MM.1S (cell line): ENCODE results near the gene TNFAIP3.

Experiments used
- DNase-seq: peaks from one replicate; pipeline ENCODE4 v3.0.0-alpha.2; 2015
- H2AFZ ChIP-seq: fragments of 300-600 bp; sonication (generic); 2 replicates; pipeline ENCODE4 v1.6.0; 2016; ENCODE audit warnings: antibody characterized with exemption, low read length
- H3F3A ChIP-seq: fragments of 300-600 bp; sonication (generic); 2 replicates; pipeline ENCODE4 v1.6.1; 2016; ENCODE audit warnings: mild to moderate bottlenecking, antibody characterized with exemption, low read length, moderate library complexity, mixed read lengths; ENCODE audit not compliant: insufficient read depth
- H3K27ac ChIP-seq: fragments of 300-600 bp; sonication (generic); 2 replicates; pipeline ENCODE4 v1.5.1; 2016; ENCODE audit warnings: mild to moderate bottlenecking, low read length
- H3K27me3 ChIP-seq: fragments of 300-600 bp; sonication (generic); replicated peaks from 2 replicates; pipeline ENCODE4 v1.6.0; 2016; ENCODE audit warnings: low read length; ENCODE audit not compliant: insufficient read depth
- H3K36me3 ChIP-seq: fragments of 300-600 bp; sonication (generic); replicated peaks from 2 replicates; pipeline ENCODE4 v1.6.1; 2016; ENCODE audit warnings: mild to moderate bottlenecking, low read length, mixed read lengths; ENCODE audit not compliant: insufficient read depth
- H3K4me1 ChIP-seq: fragments of 300-600 bp; sonication (generic); 2 replicates; pipeline ENCODE4 v1.6.1; 2016; ENCODE audit warnings: low read length, mixed read lengths
- H3K4me2 ChIP-seq: fragments of 300-600 bp; sonication (generic); 2 replicates; pipeline ENCODE4 v1.6.0; 2016; ENCODE audit warnings: low read depth, low read length
- H3K4me3 ChIP-seq: fragments of 300-600 bp; sonication (generic); 2 replicates; pipeline ENCODE4 v1.5.1; 2016; ENCODE audit warnings: low read length, mixed read lengths
- H3K79me2 ChIP-seq: fragments of 300-600 bp; sonication (generic); 2 replicates; pipeline ENCODE4 v1.6.1; 2016; ENCODE audit warnings: mixed run types, low read length, mixed read lengths
- H3K9ac ChIP-seq: fragments of 300-600 bp; sonication (generic); 2 replicates; pipeline ENCODE4 v1.6.1; 2016; ENCODE audit warnings: low read length, mixed read lengths
- H3K9me2 ChIP-seq: fragments of 300-600 bp; sonication (generic); replicated peaks from 2 replicates; pipeline ENCODE4 v1.6.1; 2016; ENCODE audit warnings: mild to moderate bottlenecking, low read length, mixed read lengths; ENCODE audit not compliant: insufficient read depth
- H3K9me3 ChIP-seq: fragments of 300-600 bp; sonication (generic); replicated peaks from 2 replicates; pipeline ENCODE4 v1.6.1; 2016; ENCODE audit warnings: mild to moderate bottlenecking, low read length, mixed read lengths; ENCODE audit not compliant: insufficient read depth
- H4K20me1 ChIP-seq: fragments of 300-600 bp; sonication (generic); 2 replicates; pipeline ENCODE4 v1.6.1; 2016; ENCODE audit warnings: mild to moderate bottlenecking, low read length, moderate library complexity, mixed read lengths; ENCODE audit not compliant: insufficient read depth
- CTCF ChIP-seq: fragments of 300-600 bp; sonication (generic); IDR thresholded peaks from 2 replicates; pipeline ENCODE4 v1.5.1; 2016; ENCODE audit warnings: antibody characterized with exemption, low read length, mixed read lengths
- EZH2 ChIP-seq: fragments of 300-600 bp; sonication (generic); optimal IDR thresholded peaks from 2 replicates; pipeline ENCODE3; 2017; ENCODE audit warnings: low read depth, mild to moderate bottlenecking, antibody characterized with exemption, low read length, mixed read lengths
- EZH2phosphoT487 ChIP-seq: fragments of 300-600 bp; sonication (generic); IDR thresholded peaks from 2 replicates; pipeline ENCODE4 v1.6.1; 2018; ENCODE audit warnings: antibody characterized with exemption, low read length

TNFAIP3 gene

DNA sequence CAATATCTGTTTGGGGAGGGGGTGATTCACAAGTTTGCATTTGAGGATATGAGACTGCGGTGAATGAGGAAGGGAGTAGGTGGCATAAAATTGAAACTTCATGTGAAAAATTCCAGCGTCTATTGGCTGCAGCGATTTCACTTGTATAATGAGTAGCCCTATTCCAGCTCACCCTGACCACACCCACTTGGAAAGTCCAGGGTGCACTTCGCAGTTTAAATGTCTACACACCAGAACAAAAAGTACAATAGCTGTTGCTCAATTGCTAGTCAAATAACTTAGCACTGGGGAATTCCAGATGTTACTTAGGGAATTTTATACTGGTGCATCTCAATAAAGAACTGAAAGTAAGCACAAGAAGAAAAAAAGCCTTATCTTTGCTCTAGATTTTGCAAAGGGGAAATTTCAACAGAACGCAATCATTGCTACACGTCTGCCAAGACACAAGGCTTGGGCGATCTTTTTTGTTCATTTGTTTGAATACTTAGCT lies 6.3 kb downstream of the TNFAIP3 start:
- H3K36me3 ChIP-seq: peaks cover 63% of the 10 kb centered on the region
- H4K20me1 ChIP-seq: peaks cover 24% of the 10 kb centered on the region

DNA sequence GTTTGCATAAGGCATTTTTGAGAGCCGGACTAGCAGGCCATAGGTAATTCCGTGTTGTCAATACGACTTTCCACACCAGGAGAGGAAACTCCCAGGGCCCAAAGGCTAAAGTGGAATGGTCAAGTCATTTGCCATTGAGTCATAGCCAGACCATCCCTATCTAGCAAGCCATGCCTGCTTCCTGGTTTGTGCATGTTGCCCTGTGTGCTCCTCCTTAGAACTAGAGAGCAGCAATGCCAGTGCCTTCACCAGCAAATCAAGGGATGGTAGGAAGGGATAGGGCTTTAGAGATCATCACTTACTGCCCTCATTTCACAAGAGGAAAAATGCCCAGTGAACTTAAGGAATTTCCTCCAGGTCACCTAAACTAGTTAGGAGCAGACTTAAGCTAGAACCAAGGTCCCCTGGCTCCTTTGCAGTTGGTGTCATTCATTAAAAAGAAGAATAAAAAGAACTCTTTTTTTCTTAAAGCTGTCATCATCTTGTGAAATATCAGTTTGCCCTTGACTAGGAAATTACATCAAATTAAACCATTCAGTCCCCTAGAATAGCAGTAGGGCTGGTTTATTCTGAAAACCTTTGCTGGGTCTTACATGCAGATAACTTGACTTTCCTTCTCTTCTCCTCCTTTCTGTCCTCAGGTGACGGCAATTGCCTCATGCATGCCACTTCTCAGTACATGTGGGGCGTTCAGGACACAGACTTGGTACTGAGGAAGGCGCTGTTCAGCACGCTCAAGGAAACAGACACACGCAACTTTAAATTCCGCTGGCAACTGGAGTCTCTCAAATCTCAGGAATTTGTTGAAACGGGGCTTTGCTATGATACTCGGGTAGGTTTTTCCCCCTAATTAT lies 7.4 kb downstream of the TNFAIP3 start:
- Histone ChIP-seq H3K79me2 (peaks cover 100% of the 10 kb centered on the region), H2AFZ (no peak overlapping the region), H3K9me2 (no peaks in the 10 kb centered on the region), H3F3A (peaks cover 96% of the 10 kb centered on the region), H3K4me2 (peak overlapping the region; percentile 84), H3K9ac (no peak overlapping the region), H4K20me1 (peaks cover 35% of the 10 kb centered on the region), H3K9me3 (no peaks in the 10 kb centered on the region), H3K4me1 (peaks cover 49% of the 10 kb centered on the region), H3K4me3 (peak overlapping the region; percentile 88), H3K27ac (peak overlapping the region; percentile 22; the same call in 1 of the 2 replicates), H3K36me3 (peaks cover 68% of the 10 kb centered on the region), H3K27me3 (no peaks in the 10 kb centered on the region)
- TF ChIP-seq EZH2 (no peak), CTCF (no peak), EZH2phosphoT487 (no peak)
- DNase-seq: no peak

More for the DNA sequence above, 6.3 kb downstream of the TNFAIP3 start:
- Histone ChIP-seq H3K4me2 (peak overlapping the region; percentile 84), H3K79me2 (peaks cover 100% of the 10 kb centered on the region), H3K27me3 (no peaks in the 10 kb centered on the region), H2AFZ (no peak overlapping the region), H3K9ac (peak overlapping the region; percentile 95; the same call in 1 of the 2 replicates), H3K4me1 (peaks cover 39% of the 10 kb centered on the region), H3K9me3 (no peaks in the 10 kb centered on the region), H3K27ac (peak overlapping the region; percentile 93; the same call in 1 of the 2 replicates), H3K4me3 (peak overlapping the region; percentile 88), H3K9me2 (no peaks in the 10 kb centered on the region), H3F3A (peaks cover 96% of the 10 kb centered on the region)
- no peak for DNase-seq
- TF ChIP-seq EZH2 (no peak), CTCF (no peak), EZH2phosphoT487 (no peak)

- no peak for DNase-seq
- Histone ChIP-seq H3K27ac (no peak overlapping the region), H3K9me2 (no peaks in the 10 kb centered on the region), H3K4me2 (peak overlapping the region; percentile 84; the same call in 1 of the 2 replicates), H3K4me1 (peaks cover 55% of the 10 kb centered on the region), H4K20me1 (peaks cover 40% of the 10 kb centered on the region), H3F3A (peaks cover 96% of the 10 kb centered on the region), H3K36me3 (peaks cover 73% of the 10 kb centered on the region), H3K9ac (no peak overlapping the region), H3K4me3 (no peak overlapping the region), H3K79me2 (peaks cover 100% of the 10 kb centered on the region), H3K27me3 (no peaks in the 10 kb centered on the region), H3K9me3 (no peaks in the 10 kb centered on the region), H2AFZ (no peak overlapping the region)
- TF ChIP-seq EZH2: no peak
- TF ChIP-seq CTCF: no peak
- TF ChIP-seq EZH2phosphoT487: no peak
These were observed 8.0 kb downstream of the TNFAIP3 start for GRCh38 chr6:137875058-137875520.
